H1 (cell line): ENCODE data around the gene TMBIM6. TPM values are rescaled to one million over a fixed set of nuclear protein-coding genes. Genes with fewer than 3 reads are reported as not detected.

ENCODE experiments used
- CTCF ChIA-PET: fragments of 300-600 bp; sonication (Branson Sonifier 250); formaldehyde crosslinking; loops from one replicate; lab custom pipeline; 2021; ENCODE audit not compliant: partially characterized antibody; lab: Charles Lee
- POLR2A ChIA-PET: fragments of 300-600 bp; sonication (Branson Sonifier 250); formaldehyde crosslinking; loops from one replicate; lab custom pipeline; 2021; ENCODE audit warnings: inconsistent platforms; ENCODE audit not compliant: partially characterized antibody; lab: Charles Lee
- DNase-seq, 2 experiments: peaks; one replicate each; pipeline versions ENCODE4 v3.0.0 to v3.0.0-alpha.2; 2010 to 2022; ENCODE audit warnings: low spot score in 2 of 2, low read depth in 1 of 2, mixed read lengths in 1 of 2
- FAIRE-seq: peaks from 2 replicates; lab custom pipeline; 2011; peaks lifted over from hg19 to GRCh38; lab: Jason Lieb, UNC
- H2AFZ ChIP-seq: 2 replicates; pipeline ENCODE4 v1.8.1; 2012; ENCODE audit warnings: low read length, inconsistent platforms
- H2AK5ac ChIP-seq: 2 replicates; pipeline ENCODE4 v1.6.1; 2013; ENCODE audit warnings: low read depth, low read length
- H2BK120ac ChIP-seq: replicated peaks from 2 replicates; pipeline ENCODE3; 2013; ENCODE audit warnings: low read depth, low read length, inconsistent platforms
- H2BK12ac ChIP-seq: 2 replicates; pipeline ENCODE4 v1.6.1; 2013; ENCODE audit warnings: low read depth, low read length
- H2BK15ac ChIP-seq: 2 replicates; pipeline ENCODE4 v1.6.1; 2013; ENCODE audit warnings: low read length
- H2BK20ac ChIP-seq: 2 replicates; pipeline ENCODE4 v1.6.1; 2013; ENCODE audit warnings: low read length
- H2BK5ac ChIP-seq: 2 replicates; pipeline ENCODE4 v1.6.1; 2013; ENCODE audit warnings: low read depth, low read length
- H3K14ac ChIP-seq: 2 replicates; pipeline ENCODE4 v1.6.1; 2013; ENCODE audit warnings: inconsistent platforms; ENCODE audit not compliant: insufficient read length
- H3K18ac ChIP-seq: 2 replicates; pipeline ENCODE4 v1.6.1; 2013; ENCODE audit warnings: low read length; ENCODE audit errors: extremely low read depth
- H3K23ac ChIP-seq: 2 replicates; pipeline ENCODE4 v1.6.1; 2013; ENCODE audit warnings: inconsistent platforms; ENCODE audit not compliant: insufficient read length
- H3K23me2 ChIP-seq: 2 replicates; pipeline ENCODE4 v1.6.1; 2013; ENCODE audit warnings: low read depth, low read length
- H3K27ac ChIP-seq: 2 replicates; pipeline ENCODE4 v1.6.1; 2011; ENCODE audit warnings: low read depth, low read length, inconsistent platforms
- H3K27me3 ChIP-seq, 4 experiments: replicated peaks in 1 of 4; 1 replicate in 1 of 4; 2 replicates in 3 of 4; pipeline versions ENCODE4 v1.6.1 to v1.8.1; 2011 to 2013; ENCODE audit warnings: low read length in 3 of 4, mild to moderate bottlenecking in 3 of 4, inconsistent platforms in 2 of 4, mixed read lengths in 2 of 4, moderate library complexity in 1 of 4; ENCODE audit not compliant: control insufficient read depth in 3 of 4, insufficient read depth in 3 of 4; ENCODE audit errors: extremely low read depth in 1 of 4
- H3K36me3 ChIP-seq, 4 experiments: 2 replicates each; pipeline versions ENCODE4 v1.6.1 to v1.8.1; 2011 to 2013; ENCODE audit warnings: mild to moderate bottlenecking in 4 of 4, low read length in 3 of 4, moderate library complexity in 2 of 4, control low read depth in 1 of 4, inconsistent platforms in 1 of 4; ENCODE audit not compliant: insufficient read depth in 4 of 4, control insufficient read depth in 2 of 4
- H3K4ac ChIP-seq: replicated peaks from 2 replicates; pipeline ENCODE3; 2013; ENCODE audit warnings: low read length, low read depth, mixed read lengths, inconsistent platforms; ENCODE audit not compliant: insufficient read length
- H3K4me1 ChIP-seq, 4 experiments: replicated peaks in 1 of 4; 1 replicate in 1 of 4; 2 replicates in 3 of 4; pipeline versions ENCODE4 v1.6.1 to v1.8.1; 2011 to 2013; ENCODE audit warnings: low read length in 3 of 4, inconsistent platforms in 2 of 4, mixed read lengths in 1 of 4; ENCODE audit not compliant: insufficient read depth in 4 of 4, control insufficient read depth in 3 of 4
- H3K4me2 ChIP-seq, 2 experiments: 2 replicates each; pipeline versions ENCODE4 v1.6.1 to v1.8.1; 2011 to 2013; ENCODE audit warnings: low read depth in 2 of 2, low read length in 2 of 2, control low read depth in 1 of 2, inconsistent platforms in 1 of 2, mild to moderate bottlenecking in 1 of 2; ENCODE audit not compliant: insufficient read depth in 1 of 2
- H3K4me3 ChIP-seq, 4 experiments: fragments of 200-600, 300-600 bp in 1 of 4; sonication (generic), shearing (Covaris generic), sonication (Bioruptor Twin) in 1 of 4; 2 replicates each; pipeline versions ENCODE4 v1.5.1 to v1.8.1; 2011 to 2016; ENCODE audit warnings: low read length in 4 of 4, low read depth in 3 of 4, control low read depth in 2 of 4, inconsistent platforms in 2 of 4, mild to moderate bottlenecking in 2 of 4, mixed read lengths in 1 of 4, moderate library complexity in 1 of 4; ENCODE audit not compliant: insufficient read depth in 2 of 4; ENCODE audit errors: extremely low read depth in 1 of 4
- H3K56ac ChIP-seq: replicated peaks from 2 replicates; pipeline ENCODE3; 2013; ENCODE audit warnings: low read depth, mild to moderate bottlenecking, mixed read lengths, low read length, inconsistent platforms; ENCODE audit not compliant: insufficient read length
- H3K79me1 ChIP-seq: 2 replicates; pipeline ENCODE4 v1.6.1; 2013; ENCODE audit warnings: low read depth, low read length, control low read depth
- H3K79me2 ChIP-seq, 2 experiments: 2 replicates each; pipeline versions ENCODE4 v1.6.1 to v1.8.1; 2012 to 2013; ENCODE audit warnings: low read length in 2 of 2, mild to moderate bottlenecking in 2 of 2, inconsistent platforms in 1 of 2; ENCODE audit not compliant: insufficient read depth in 2 of 2, control insufficient read depth in 1 of 2
- H3K9ac ChIP-seq, 4 experiments: replicated peaks in 1 of 4; 1 replicate in 1 of 4; 2 replicates in 3 of 4; pipeline versions ENCODE4 v1.6.1 to v1.8.1; 2011 to 2013; ENCODE audit warnings: low read depth in 3 of 4, low read length in 3 of 4, control low read depth in 2 of 4, mild to moderate bottlenecking in 2 of 4, moderate library complexity in 2 of 4, inconsistent platforms in 1 of 4; ENCODE audit errors: extremely low read depth in 1 of 4
- H3K9me3 ChIP-seq, 2 experiments: 2 replicates each; pipeline versions ENCODE4 v1.6.1 to v1.8.1; 2012 to 2013; ENCODE audit warnings: mild to moderate bottlenecking in 2 of 2, moderate library complexity in 2 of 2, control low read depth in 1 of 2, inconsistent platforms in 1 of 2, low read depth in 1 of 2, low read length in 1 of 2, mixed read lengths in 1 of 2; ENCODE audit not compliant: insufficient read depth in 2 of 2
- H4K20me1 ChIP-seq, 2 experiments: replicated peaks in 1 of 2; 2 replicates each; pipeline versions ENCODE3 to v1.8.1; 2011 to 2013; ENCODE audit warnings: inconsistent platforms in 2 of 2, low read length in 2 of 2, mild to moderate bottlenecking in 1 of 2; ENCODE audit not compliant: insufficient read depth in 2 of 2, control insufficient read depth in 1 of 2
- H4K5ac ChIP-seq: 2 replicates; pipeline ENCODE4 v1.6.1; 2013; ENCODE audit warnings: low read length, low read depth, mixed read lengths, inconsistent platforms; ENCODE audit not compliant: insufficient read length
- H4K8ac ChIP-seq: 2 replicates; pipeline ENCODE4 v1.8.0; 2013; ENCODE audit warnings: mild to moderate bottlenecking, moderate library complexity, low read length, inconsistent platforms; ENCODE audit not compliant: insufficient read depth; ENCODE audit errors: extremely low read depth
- H4K91ac ChIP-seq: replicated peaks from 2 replicates; pipeline ENCODE3; 2013; ENCODE audit warnings: low read length, mixed read lengths, inconsistent platforms; ENCODE audit not compliant: insufficient read length
- ASH2L ChIP-seq: fragments of 200-600, 300-600 bp; sonication (generic); IDR thresholded peaks from one replicate; pipeline ENCODE4 v1.7.1; 2017; ENCODE audit warnings: low read length
- BCL11A ChIP-seq, 2 experiments: IDR thresholded peaks; one replicate each; pipeline ENCODE4 v1.6.1; 2011; ENCODE audit warnings: low read depth in 2 of 2, low read length in 2 of 2, mild to moderate bottlenecking in 2 of 2
- CHD2 ChIP-seq: IDR thresholded peaks from 2 replicates; pipeline ENCODE4 v1.6.1; 2012; ENCODE audit warnings: low read length, improper control_type of control experiment
- CREB1 ChIP-seq: IDR thresholded peaks from 2 replicates; pipeline ENCODE4 v1.6.1; 2012; ENCODE audit warnings: inconsistent platforms
- CTBP2 ChIP-seq: IDR thresholded peaks from 2 replicates; pipeline ENCODE4 v1.7.0; 2011; ENCODE audit warnings: borderline replicate concordance, mild to moderate bottlenecking, moderate library complexity, mixed read lengths, low read length; ENCODE audit not compliant: insufficient read depth, insufficient read length
- FOSL1 ChIP-seq: IDR thresholded peaks from 2 replicates; pipeline ENCODE4 v1.6.1; 2011; ENCODE audit warnings: mild to moderate bottlenecking, low read depth, low read length, moderate library complexity; ENCODE audit not compliant: insufficient read depth
- HDAC6 ChIP-seq: IDR thresholded peaks from one replicate; pipeline ENCODE4 v1.7.1; 2012; ENCODE audit warnings: low read depth, mild to moderate bottlenecking, inconsistent platforms, low read length, moderate library complexity
- NRF1 ChIP-seq: IDR thresholded peaks from 2 replicates; pipeline ENCODE4 v1.6.1; 2011; ENCODE audit warnings: mild to moderate bottlenecking, low read depth, low read length, improper control_type of control experiment
- RBBP5 ChIP-seq: IDR thresholded peaks from 2 replicates; pipeline ENCODE4 v1.7.1; 2012; ENCODE audit warnings: low read depth, mild to moderate bottlenecking, inconsistent platforms, low read length, moderate library complexity, borderline replicate concordance
- RXRA ChIP-seq: IDR thresholded peaks from 2 replicates; pipeline ENCODE4 v1.6.1; 2011; ENCODE audit warnings: low read depth, mild to moderate bottlenecking, low read length, moderate library complexity; ENCODE audit not compliant: insufficient read depth
- SAP30 ChIP-seq: fragments of 300-600 bp; sonication (generic); IDR thresholded peaks from 2 replicates; pipeline ENCODE4 v1.7.1; 2012; ENCODE audit warnings: low read length, moderate library complexity, mild to moderate bottlenecking, inconsistent platforms; ENCODE audit not compliant: insufficient read depth, insufficient replicate concordance
- SIRT6 ChIP-seq: IDR thresholded peaks from one replicate; pipeline ENCODE4 v1.7.1; 2012; ENCODE audit warnings: low read length, inconsistent platforms
- TAF7 ChIP-seq: optimal IDR thresholded peaks from 2 replicates; pipeline ENCODE3; 2011; ENCODE audit warnings: low read depth, mild to moderate bottlenecking, inconsistent platforms, low read length, moderate library complexity, borderline replicate concordance
- WGBS, 2 experiments: shearing (Covaris generic) in 1 of 2; methylation state at CpG; one replicate each; pipeline versions ENCODE4 v1.1.6 to v1.1.7; 2013 to 2015; ENCODE audit warnings: low lambda C conversion rate in 2 of 2, mixed read lengths in 2 of 2, inconsistent platforms in 1 of 2, low coverage in 1 of 2, missing lambda C conversion rate in 1 of 2; ENCODE audit not compliant: insufficient replicate concordance in 2 of 2, insufficient coverage in 1 of 2, insufficient read length in 1 of 2; ENCODE audit errors: extremely low coverage in 1 of 2, missing lambda C conversion rate in 1 of 2; 5-methylcytosine and 5-hydroxymethylcytosine counted together
- polyA plus RNA-seq, 7 experiments: library from polyadenylated mRNA; depleted of rRNA in 3 of 7; stranded (reverse) in 5 of 7; unstranded in 2 of 7; fragments of >200 nt in 5 of 7; fragments of 200-250 nt in 2 of 7; gene quantifications; 1 replicate in 5 of 7; 2 replicates in 1 of 7; 4 replicates in 1 of 7; pipeline versions ENCODE4 v1.2.1 to v1.2.3, GENCODE V29; 2011 to 2013; ENCODE audit warnings: missing spikeins in 2 of 7, mixed read lengths in 2 of 7
- total RNA-seq: library from RNA; stranded (reverse); fragmentation: NEBNext Ultra II Directional; extraction: Animal tissue kit (Norgen Biotek cat#: 25700); gene quantifications from 2 replicates; pipeline ENCODE4 v1.2.1, GENCODE V29; 2021

The TMBIM6 gene
- total and polyA plus RNA-seq, 2 of the 8 experiments (the other 6 are each of a cell fraction or from before 2014, with no cell fraction given), result 423 to 556 TPM

GRCh38 chr12:49792181-49792970 is 51.0 kb downstream of the TMBIM6 start:
- no peak overlapping the region for H3K27ac ChIP-seq
- FAIRE-seq (no peak), DNase-seq (no peak)
- no peak overlapping the region for H2BK20ac ChIP-seq
- no peaks in the 10 kb centered on the region for H3K79me1 ChIP-seq
- no peaks in the 10 kb centered on the region for H3K9me3 ChIP-seq
- H3K27me3 ChIP-seq, result no peaks in the 10 kb centered on the region
- H3K4ac ChIP-seq, result no peak overlapping the region
- H3K79me2 ChIP-seq, result no peaks in the 10 kb centered on the region
- H2BK15ac ChIP-seq, result no peak overlapping the region
- POLR2A ChIA-PET, result interaction anchor here (0.8 to 1.8 kb wide), 10 partner anchors 8 to 120 kb away, joined by 3 to 10 read pairs (median 4); partner anchors contain the start of genes NCKAP5L and TMBIM6
- WGBS, 2 experiments, result 97% methylated on average over 16 of the region's 20 CpGs; no CpG with 5 or more reads in 1 of the 2 experiments
- H3K56ac ChIP-seq, result no peak overlapping the region
- no peaks in the 10 kb centered on the region for H3K23me2 ChIP-seq
- H3K4me3 ChIP-seq, result no peak overlapping the region
- peaks cover 0 to 4% (median 0%) of the 10 kb centered on the region in 4 experiments; a peak in 2 of 7 replicates for H3K4me1 ChIP-seq
- H2BK12ac ChIP-seq, result no peak overlapping the region
- no peak overlapping the region for H2AFZ ChIP-seq
- no peak overlapping the region for H3K18ac ChIP-seq
- peaks cover 0 to 4% of the 10 kb centered on the region in 2 experiments for H4K20me1 ChIP-seq
- no peak overlapping the region for H3K9ac ChIP-seq
- H3K14ac ChIP-seq, result no peak overlapping the region
- H2AK5ac ChIP-seq, result no peak overlapping the region
- H3K4me2 ChIP-seq, result no peak overlapping the region
- CTCF ChIA-PET, result interaction anchor here (0.9 to 2.0 kb wide), 8 partner anchors 9 to 154 kb away, joined by 3 to 11 read pairs (median 3); no protein-coding TSS in a partner anchor
- no peak overlapping the region for H2BK120ac ChIP-seq
- no peak overlapping the region for H2BK5ac ChIP-seq
- no peak overlapping the region for H3K23ac ChIP-seq
- H4K8ac ChIP-seq, result no peak overlapping the region
- H4K5ac ChIP-seq, result no peak overlapping the region
- H4K91ac ChIP-seq, result no peak overlapping the region
- peaks cover 0 to 11% (median 5%) of the 10 kb centered on the region in 4 experiments; a peak in 5 of 8 replicates for H3K36me3 ChIP-seq
- TF ChIP-seq RXRA (no peak), RBBP5 (no peak), SIRT6 (no peak), HDAC6 (no peak), NRF1 (no peak), FOSL1 (no peak), CHD2 (no peak), CREB1 (no peak), SAP30 (no peak), TAF7 (no peak), BCL11A (IDR thresholded peaks at IDR 0.05; ENCODE audit: low read depth in 2 of 2, low read length in 2 of 2) (no peak), ASH2L (no peak), CTBP2 (no peak)
